WI38 (cell line): Measurements from ENCODE around the gene CFAP70.

Experiments used
- H3K4me3 ChIP-seq: 2 replicates; pipeline ENCODE4 v1.5.1; 2011; ENCODE audit warnings: low read depth, mild to moderate bottlenecking, control low read depth, low read length
- TF ChIP-seq, protein P1 (sequence below): IDR thresholded peaks from 2 replicates; pipeline ENCODE4 v1.5.1; 2012; ENCODE audit warnings: low read depth, mild to moderate bottlenecking, control low read depth, low read length

CFAP70 gene

DNA sequence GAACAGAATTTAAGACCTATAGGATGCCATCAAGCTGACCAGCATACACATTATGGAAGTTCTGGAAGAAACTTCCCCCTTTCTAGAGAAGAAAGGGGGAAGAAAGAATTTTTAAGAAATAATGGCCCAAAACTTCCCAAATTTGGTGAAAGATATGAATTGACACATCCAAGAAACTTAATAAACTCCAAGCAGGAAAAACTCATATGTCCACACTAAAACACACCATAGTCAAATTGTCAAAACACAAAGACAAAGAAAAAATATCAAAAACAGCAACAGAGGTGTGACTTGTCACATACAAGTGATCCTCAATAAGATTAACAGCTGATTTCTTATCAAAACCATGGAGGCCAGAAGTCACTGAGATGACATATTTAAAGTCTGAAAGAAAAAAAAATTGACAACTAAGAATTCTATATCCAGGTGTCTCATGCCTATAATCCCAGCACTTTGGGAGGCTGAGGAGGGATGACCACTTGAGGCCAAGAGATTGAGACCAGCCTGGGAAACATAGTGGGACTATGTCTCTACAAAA is 52.4 kb downstream of the CFAP70 start:
- TF ChIP-seq, protein P1, sequence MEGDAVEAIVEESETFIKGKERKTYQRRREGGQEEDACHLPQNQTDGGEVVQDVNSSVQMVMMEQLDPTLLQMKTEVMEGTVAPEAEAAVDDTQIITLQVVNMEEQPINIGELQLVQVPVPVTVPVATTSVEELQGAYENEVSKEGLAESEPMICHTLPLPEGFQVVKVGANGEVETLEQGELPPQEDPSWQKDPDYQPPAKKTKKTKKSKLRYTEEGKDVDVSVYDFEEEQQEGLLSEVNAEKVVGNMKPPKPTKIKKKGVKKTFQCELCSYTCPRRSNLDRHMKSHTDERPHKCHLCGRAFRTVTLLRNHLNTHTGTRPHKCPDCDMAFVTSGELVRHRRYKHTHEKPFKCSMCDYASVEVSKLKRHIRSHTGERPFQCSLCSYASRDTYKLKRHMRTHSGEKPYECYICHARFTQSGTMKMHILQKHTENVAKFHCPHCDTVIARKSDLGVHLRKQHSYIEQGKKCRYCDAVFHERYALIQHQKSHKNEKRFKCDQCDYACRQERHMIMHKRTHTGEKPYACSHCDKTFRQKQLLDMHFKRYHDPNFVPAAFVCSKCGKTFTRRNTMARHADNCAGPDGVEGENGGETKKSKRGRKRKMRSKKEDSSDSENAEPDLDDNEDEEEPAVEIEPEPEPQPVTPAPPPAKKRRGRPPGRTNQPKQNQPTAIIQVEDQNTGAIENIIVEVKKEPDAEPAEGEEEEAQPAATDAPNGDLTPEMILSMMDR = no peak
- no peak overlapping the region for H3K4me3 ChIP-seq

DNA sequence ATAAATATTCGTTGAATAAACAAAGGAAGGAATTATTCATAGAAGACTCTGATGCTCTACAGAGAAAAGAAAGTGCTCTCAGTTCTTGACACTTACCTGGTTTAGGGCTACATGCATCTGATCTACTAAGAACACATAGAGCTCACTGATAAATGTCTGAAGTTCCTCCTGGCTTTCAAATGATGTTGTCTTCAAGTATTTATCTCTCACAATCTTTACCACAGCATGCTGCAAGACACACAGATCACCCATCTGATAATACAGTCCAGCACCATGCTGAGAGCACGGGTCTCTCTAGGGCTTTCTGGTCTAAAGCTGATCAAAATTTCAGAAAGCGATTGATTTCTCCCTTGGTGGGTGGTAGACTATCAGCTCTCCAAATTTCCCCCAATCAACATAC is 61.7 kb downstream of the CFAP70 start:
- no peak overlapping the region for H3K4me3 ChIP-seq
- TF ChIP-seq, protein P1 = no peak

DNA sequence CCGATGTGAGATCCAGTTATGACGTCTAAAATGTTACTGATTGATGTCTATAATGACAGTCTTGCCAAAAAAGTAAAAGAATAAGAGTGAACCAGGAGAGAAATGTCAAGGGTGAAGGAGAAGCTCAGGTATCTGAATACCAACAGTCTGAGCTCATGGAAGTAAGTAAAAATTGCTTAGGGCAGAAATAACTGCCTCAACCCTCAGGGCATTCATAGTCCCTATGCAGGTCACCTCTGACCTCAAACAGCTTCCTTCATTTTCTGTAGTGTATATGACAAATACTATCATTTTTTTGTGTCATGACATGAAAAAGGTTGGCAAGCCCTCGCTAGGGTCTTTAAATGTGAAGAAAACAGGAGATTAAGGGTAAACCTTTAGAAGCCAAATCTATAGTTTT is 65.2 kb downstream of the CFAP70 start:
- H3K4me3 ChIP-seq = no peak overlapping the region
- TF ChIP-seq, protein P1 = no peak

DNA sequence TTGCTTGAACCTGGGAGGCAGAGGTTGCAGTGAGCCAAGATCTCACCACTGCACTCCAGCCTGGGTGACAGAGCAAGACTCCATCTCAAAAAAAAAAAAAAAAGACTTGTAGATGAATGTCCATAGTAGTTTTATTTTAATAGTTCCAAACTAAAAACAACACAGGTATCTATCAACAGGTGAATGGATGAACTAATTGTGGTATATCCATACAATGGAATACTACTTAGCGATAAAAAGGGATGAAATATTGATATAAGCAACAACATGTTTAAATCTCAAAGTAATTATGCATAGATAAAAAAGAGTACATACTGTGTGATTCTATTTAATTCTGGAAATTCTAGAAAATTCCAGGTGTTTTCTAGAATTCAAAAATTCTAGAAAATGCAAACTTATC is 68.7 kb downstream of the CFAP70 start:
- H3K4me3 ChIP-seq = no peak overlapping the region
- TF ChIP-seq, protein P1 = no peak

DNA sequence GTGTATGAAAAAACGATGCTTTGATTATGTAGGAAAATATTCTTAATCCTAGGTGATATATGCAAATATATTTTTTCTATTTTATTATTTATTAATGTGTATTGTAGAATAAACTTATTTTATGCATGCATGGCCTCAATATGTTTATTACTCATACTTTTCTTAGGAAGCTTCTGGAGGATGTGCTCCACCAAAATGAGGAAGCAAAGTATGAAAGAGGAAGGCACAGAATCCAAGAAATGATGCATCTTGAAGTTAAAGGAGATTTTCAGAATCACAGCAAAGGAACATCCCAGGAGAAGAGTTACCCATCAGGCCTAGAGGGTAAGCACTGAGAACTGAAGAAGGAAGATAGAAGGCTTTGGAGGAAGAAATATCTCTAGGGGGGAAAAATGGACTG is 71.2 kb downstream of the CFAP70 start:
- no peak overlapping the region for H3K4me3 ChIP-seq
- TF ChIP-seq, protein P1 = no peak

DNA sequence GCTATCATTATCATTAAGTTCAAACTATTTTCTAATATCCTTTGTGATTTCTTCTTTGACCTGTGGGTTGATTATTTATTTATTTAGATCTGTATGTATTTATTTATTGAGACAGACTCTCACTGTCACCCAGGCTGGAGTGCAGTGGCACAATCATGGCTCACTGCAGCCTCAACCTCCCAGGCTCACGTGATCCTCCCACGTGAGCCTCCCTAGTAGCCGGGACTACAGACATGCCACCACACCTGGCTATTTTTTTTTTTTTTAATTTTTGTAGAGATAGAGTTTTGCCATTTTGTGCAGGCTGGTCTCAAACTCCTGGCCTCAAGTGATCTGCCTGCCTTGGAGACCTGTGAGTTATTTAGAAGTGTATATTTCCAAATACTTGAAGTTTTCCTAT is 77.6 kb downstream of the CFAP70 start:
- no peak overlapping the region for H3K4me3 ChIP-seq
- TF ChIP-seq, protein P1 = no peak

DNA sequence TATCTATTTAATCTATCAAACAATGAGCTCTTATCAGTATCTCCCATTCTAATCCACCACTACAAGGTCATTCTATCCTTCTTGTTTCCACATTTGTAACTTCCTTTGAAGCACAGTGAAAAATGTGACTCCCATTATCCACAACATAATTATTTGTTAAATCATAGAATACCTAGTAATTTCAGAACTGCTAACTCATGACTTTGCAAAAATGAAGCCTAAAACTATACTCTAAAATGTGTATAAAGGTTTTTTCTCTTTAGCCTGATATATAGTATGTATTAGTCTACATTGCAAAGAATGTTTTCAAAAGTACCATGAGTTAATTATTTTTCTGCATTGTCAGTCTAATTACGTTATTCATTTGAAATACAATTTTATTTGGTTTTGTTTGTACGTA is 94.2 kb downstream of the CFAP70 start:
- TF ChIP-seq, protein P1 = no peak

More for the DNA sequence above, 94.2 kb downstream of the CFAP70 start:
- H3K4me3 ChIP-seq = no peak overlapping the region
